Progenitor cell of endocrine pancreas (in vitro differentiated cells): ENCODE results near the gene TPP2. TPM values are rescaled to one million over a fixed set of nuclear protein-coding genes. Genes with fewer than 3 reads are reported as not detected.

Experiments
- DNase-seq: peaks from one replicate; pipeline ENCODE4 v3.0.0; 2021; ENCODE audit warnings: low spot score; ENCODE audit not compliant: unreplicated experiment
- H3K27ac Mint-ChIP-seq: 2 replicates; pipeline ENCODE4 v1.8.0; 2021; ENCODE audit warnings: mild to moderate bottlenecking, moderate library complexity, mixed read lengths
- H3K27me3 Mint-ChIP-seq: 2 replicates; pipeline ENCODE4 v1.8.0; 2021; ENCODE audit warnings: mixed read lengths
- H3K36me3 Mint-ChIP-seq: 2 replicates; pipeline ENCODE4 v1.8.0; 2022; ENCODE audit warnings: mixed read lengths; ENCODE audit not compliant: insufficient read depth
- H3K4me1 Mint-ChIP-seq: 2 replicates; pipeline ENCODE4 v1.8.0; 2021; ENCODE audit warnings: low read depth, mixed read lengths
- H3K4me3 Mint-ChIP-seq: 2 replicates; pipeline ENCODE4 v1.8.0; 2021; ENCODE audit warnings: low read depth, mild to moderate bottlenecking, moderate library complexity, mixed read lengths
- H3K9me3 Mint-ChIP-seq: 2 replicates; pipeline ENCODE4 v1.8.0; 2021; ENCODE audit warnings: low read depth, mixed read lengths
- total RNA-seq: library from RNA; stranded (reverse); gene quantifications from 2 replicates; pipeline ENCODE4 v1.2.1, GENCODE V29; 2021
- TF ChIP-seq, protein P1 (sequence below): fragments of 200-600 bp; sonication (generic); IDR thresholded peaks from one replicate; pipeline ENCODE4 v1.5.0; 2021; ENCODE audit warnings: antibody characterized with exemption, mild to moderate bottlenecking; ENCODE audit not compliant: unreplicated experiment

TPP2 gene
- total RNA-seq, 1 donor from 2014 or later, result 52.9 TPM

DNA sequence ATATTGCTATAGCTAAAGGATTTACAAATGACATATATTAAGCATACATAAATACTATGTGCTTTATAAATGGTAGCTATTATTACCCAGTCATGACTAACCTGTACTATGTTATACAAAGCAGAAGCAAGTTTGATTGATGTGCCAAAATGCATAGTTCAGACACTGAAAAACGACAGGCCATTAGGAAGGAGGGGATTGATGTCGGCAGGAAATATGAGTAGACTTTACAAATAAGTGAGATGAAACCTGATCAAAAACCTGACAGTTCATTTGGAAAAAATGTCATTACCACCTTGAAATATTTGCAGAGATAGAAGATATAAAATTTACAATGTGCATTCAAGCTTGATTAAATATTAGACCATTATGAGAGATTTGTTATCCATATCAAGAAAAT, 38.8 kb upstream of the TPP2 start:
- DNase-seq, result no peak
- H3K27ac Mint-ChIP-seq, result no peak overlapping the region
- H3K36me3 Mint-ChIP-seq, result no peaks in the 10 kb centered on the region
- H3K9me3 Mint-ChIP-seq, result peaks cover 4% of the 10 kb centered on the region
- H3K27me3 Mint-ChIP-seq, result peaks cover 6% of the 10 kb centered on the region
- TF ChIP-seq, protein P1, sequence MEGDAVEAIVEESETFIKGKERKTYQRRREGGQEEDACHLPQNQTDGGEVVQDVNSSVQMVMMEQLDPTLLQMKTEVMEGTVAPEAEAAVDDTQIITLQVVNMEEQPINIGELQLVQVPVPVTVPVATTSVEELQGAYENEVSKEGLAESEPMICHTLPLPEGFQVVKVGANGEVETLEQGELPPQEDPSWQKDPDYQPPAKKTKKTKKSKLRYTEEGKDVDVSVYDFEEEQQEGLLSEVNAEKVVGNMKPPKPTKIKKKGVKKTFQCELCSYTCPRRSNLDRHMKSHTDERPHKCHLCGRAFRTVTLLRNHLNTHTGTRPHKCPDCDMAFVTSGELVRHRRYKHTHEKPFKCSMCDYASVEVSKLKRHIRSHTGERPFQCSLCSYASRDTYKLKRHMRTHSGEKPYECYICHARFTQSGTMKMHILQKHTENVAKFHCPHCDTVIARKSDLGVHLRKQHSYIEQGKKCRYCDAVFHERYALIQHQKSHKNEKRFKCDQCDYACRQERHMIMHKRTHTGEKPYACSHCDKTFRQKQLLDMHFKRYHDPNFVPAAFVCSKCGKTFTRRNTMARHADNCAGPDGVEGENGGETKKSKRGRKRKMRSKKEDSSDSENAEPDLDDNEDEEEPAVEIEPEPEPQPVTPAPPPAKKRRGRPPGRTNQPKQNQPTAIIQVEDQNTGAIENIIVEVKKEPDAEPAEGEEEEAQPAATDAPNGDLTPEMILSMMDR, result no peak
- no peak overlapping the region for H3K4me3 Mint-ChIP-seq
- no peaks in the 10 kb centered on the region for H3K4me1 Mint-ChIP-seq

DNA sequence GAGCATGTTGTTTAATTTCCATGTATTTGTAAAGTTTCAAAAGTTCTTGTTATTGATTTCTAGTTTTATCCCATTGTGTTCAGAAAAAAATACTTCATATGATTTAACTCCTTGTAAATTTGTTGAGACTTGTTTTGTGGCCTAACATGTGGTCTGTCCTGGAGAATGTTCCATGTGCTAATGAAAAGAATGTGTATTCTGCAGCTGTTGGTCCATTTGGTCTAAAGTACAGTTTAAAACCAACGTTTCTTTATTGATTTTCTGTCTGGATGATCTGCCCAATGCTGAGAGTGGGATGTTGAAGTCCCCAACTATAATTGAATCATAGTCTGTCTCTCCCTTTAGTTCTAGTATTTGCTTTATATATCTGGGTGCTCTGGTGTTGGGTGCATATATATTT, 34.9 kb upstream of the TPP2 start:
- DNase-seq, result no peak
- H3K27ac Mint-ChIP-seq, result no peak overlapping the region
- TF ChIP-seq, protein P1, result no peak
- H3K27me3 Mint-ChIP-seq, result peaks cover 2% of the 10 kb centered on the region
- no peaks in the 10 kb centered on the region for H3K36me3 Mint-ChIP-seq
- H3K4me1 Mint-ChIP-seq, result no peaks in the 10 kb centered on the region
- peaks cover 4% of the 10 kb centered on the region for H3K9me3 Mint-ChIP-seq
- H3K4me3 Mint-ChIP-seq, result no peak overlapping the region

DNA sequence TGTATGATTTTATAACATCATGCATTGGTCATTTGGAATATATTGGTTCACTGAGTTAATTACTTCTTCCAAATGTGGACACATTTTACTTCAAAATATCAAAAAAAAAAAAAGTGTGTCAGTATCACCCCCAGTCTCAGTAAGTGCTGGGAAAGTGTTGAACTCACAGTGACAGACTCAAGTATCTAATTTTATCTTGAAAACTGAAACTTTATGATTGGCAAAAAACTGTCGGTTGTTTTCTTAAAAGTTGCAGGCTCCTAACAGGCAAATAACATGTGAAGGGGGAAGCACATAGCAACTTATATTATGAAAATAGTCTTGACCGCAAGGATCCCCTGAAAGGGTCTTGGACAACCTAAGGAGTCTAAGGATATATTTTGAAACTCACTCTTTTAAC, 33.5 kb upstream of the TPP2 start:
- Mint-ChIP-seq H3K36me3 (no peaks in the 10 kb centered on the region), H3K9me3 (peaks cover 4% of the 10 kb centered on the region), H3K27me3 (peaks cover 2% of the 10 kb centered on the region), H3K4me3 (no peak overlapping the region), H3K4me1 (no peaks in the 10 kb centered on the region), H3K27ac (no peak overlapping the region)
- DNase-seq, result no peak
- TF ChIP-seq, protein P1, result no peak

DNA sequence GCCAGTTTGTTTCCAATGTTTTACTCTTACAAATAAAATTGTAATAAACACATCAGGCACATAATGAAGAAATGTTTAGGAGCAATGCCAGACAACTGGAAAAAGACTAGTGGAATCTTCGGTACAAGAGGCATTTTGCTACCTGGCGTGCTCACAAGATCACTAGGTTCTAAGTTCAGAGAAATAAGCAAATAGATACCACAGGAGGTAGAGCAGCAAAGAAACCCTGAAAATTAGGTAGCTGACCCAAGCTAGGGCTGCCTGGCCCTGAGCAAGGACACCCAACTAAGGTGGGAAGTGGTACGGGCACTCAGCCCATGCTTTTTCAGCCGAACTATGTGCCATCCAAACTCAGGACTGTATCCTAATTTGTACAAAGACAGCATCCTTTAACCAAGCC, 32.2 kb upstream of the TPP2 start:
- Mint-ChIP-seq H3K27ac (no peak overlapping the region), H3K4me3 (no peak overlapping the region), H3K4me1 (no peaks in the 10 kb centered on the region), H3K9me3 (peaks cover 4% of the 10 kb centered on the region), H3K36me3 (no peaks in the 10 kb centered on the region), H3K27me3 (peaks cover 2% of the 10 kb centered on the region)
- no peak for DNase-seq
- TF ChIP-seq, protein P1, result no peak

DNA sequence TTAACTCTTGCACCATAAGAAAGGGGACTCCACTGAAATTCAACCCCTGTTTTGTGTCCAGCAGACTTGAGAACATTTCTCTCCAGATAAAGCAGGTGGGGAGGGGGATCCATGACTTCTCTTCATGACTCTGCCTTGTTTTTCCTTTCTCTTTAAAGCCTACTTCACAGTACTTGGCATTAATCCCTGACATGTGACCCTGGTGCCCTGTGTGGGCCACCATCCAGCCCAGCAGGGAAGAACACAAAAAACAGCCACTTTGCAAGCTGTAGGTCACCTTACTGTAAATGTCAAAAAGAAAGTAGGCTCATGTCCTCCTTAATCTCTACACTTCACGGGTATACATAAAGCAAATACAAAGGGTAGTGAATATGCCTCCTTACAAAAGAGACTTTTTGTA, 30.3 kb upstream of the TPP2 start:
- Mint-ChIP-seq H3K27me3 (peaks cover 11% of the 10 kb centered on the region), H3K27ac (no peak overlapping the region), H3K4me3 (no peak overlapping the region), H3K9me3 (no peaks in the 10 kb centered on the region), H3K4me1 (no peaks in the 10 kb centered on the region), H3K36me3 (no peaks in the 10 kb centered on the region)
- TF ChIP-seq, protein P1, result no peak
- DNase-seq, result no peak
